ENCODE results near the gene GCN1. TPM values are rescaled to one million over a fixed set of nuclear protein-coding genes. Genes with fewer than 3 reads are reported as not detected.
A peak's percentile ranks its signal among the peaks of the same experiment; 100 is the strongest.
"Not testable (repeated sequence)": the region's sequence is repeated elsewhere in the genome, so short reads cannot be mapped to it uniquely, and the experiment has no call there.

Gene GCN1
- total RNA-seq, 1 donor from 2014 or later = 123 TPM

DNA sequence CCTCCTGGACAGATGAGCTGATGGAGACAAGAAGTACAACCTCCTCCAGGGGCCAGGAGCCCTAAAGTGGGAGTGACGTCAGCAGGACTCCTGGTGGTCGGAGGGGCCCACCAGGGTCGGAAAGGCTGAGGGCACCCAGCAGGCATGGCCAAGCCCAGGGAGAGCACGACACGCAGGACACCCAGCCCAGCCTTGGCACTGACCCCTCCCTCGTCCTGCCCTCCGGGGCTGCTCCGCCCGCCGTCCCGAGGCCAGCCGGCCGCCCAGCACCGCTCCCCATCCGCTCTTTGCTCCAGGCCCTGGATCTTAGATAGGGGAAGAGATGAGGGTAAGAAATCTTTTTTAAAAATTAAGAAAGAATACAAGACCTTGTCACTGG lies 20.8 kb upstream of the GCN1 start:
- no peak for TF ChIP-seq EZH2 (IDR thresholded peaks at IDR 0.05; ENCODE audit: insufficient read depth, low read length)
- TF ChIP-seq, protein P1, sequence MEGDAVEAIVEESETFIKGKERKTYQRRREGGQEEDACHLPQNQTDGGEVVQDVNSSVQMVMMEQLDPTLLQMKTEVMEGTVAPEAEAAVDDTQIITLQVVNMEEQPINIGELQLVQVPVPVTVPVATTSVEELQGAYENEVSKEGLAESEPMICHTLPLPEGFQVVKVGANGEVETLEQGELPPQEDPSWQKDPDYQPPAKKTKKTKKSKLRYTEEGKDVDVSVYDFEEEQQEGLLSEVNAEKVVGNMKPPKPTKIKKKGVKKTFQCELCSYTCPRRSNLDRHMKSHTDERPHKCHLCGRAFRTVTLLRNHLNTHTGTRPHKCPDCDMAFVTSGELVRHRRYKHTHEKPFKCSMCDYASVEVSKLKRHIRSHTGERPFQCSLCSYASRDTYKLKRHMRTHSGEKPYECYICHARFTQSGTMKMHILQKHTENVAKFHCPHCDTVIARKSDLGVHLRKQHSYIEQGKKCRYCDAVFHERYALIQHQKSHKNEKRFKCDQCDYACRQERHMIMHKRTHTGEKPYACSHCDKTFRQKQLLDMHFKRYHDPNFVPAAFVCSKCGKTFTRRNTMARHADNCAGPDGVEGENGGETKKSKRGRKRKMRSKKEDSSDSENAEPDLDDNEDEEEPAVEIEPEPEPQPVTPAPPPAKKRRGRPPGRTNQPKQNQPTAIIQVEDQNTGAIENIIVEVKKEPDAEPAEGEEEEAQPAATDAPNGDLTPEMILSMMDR (IDR thresholded peaks at IDR 0.05; ENCODE audit: insufficient read depth, low read depth, low read length) = no peak
- no peak overlapping the region for H3K4me3 ChIP-seq (ENCODE audit: insufficient read depth, low read depth, low read length)
- no peak overlapping the region for H3K4me2 ChIP-seq (ENCODE audit: low read length)
- H2AFZ ChIP-seq (ENCODE audit: low read depth, low read length) = no peak overlapping the region
- no peaks in the 10 kb centered on the region for H3K9me3 ChIP-seq (ENCODE audit: insufficient read depth, low read depth, low read length)
- DNase-seq (ENCODE audit: low read depth) (no peak), FAIRE-seq (no peak)
- peaks cover 17% of the 10 kb centered on the region for H3K36me3 Mint-ChIP-seq (ENCODE audit: low read depth, unreplicated experiment)
- peaks cover 38% of the 10 kb centered on the region for H4K20me1 ChIP-seq (ENCODE audit: insufficient read depth, low read length)
- no peaks in the 10 kb centered on the region for H3K27me3 Mint-ChIP-seq (ENCODE audit: low read depth, unreplicated experiment)
- no peaks in the 10 kb centered on the region for H3K27me3 ChIP-seq (ENCODE audit: insufficient read depth, low read length)
- no peaks in the 10 kb centered on the region for H3K4me1 Mint-ChIP-seq (ENCODE audit: low read depth, unreplicated experiment)
- H3K27ac Mint-ChIP-seq (ENCODE audit: unreplicated experiment) = peak overlapping the region; percentile 47
- H3K9me3 Mint-ChIP-seq (ENCODE audit: unreplicated experiment) = no peaks in the 10 kb centered on the region
- H3K9ac ChIP-seq (ENCODE audit: low read length) = no peak overlapping the region
- no peak overlapping the region for H3K4me3 Mint-ChIP-seq (ENCODE audit: unreplicated experiment)
- no peak overlapping the region for H3K27ac ChIP-seq (ENCODE audit: low read depth, low read length)
- H3K79me2 ChIP-seq (ENCODE audit: insufficient read depth, low read length) = peaks cover 20% of the 10 kb centered on the region
- H3K4me1 ChIP-seq (ENCODE audit: insufficient read depth, low read length) = no peaks in the 10 kb centered on the region
- H3K36me3 ChIP-seq (ENCODE audit: insufficient read depth, low read length) = peaks cover 40% of the 10 kb centered on the region

DNA sequence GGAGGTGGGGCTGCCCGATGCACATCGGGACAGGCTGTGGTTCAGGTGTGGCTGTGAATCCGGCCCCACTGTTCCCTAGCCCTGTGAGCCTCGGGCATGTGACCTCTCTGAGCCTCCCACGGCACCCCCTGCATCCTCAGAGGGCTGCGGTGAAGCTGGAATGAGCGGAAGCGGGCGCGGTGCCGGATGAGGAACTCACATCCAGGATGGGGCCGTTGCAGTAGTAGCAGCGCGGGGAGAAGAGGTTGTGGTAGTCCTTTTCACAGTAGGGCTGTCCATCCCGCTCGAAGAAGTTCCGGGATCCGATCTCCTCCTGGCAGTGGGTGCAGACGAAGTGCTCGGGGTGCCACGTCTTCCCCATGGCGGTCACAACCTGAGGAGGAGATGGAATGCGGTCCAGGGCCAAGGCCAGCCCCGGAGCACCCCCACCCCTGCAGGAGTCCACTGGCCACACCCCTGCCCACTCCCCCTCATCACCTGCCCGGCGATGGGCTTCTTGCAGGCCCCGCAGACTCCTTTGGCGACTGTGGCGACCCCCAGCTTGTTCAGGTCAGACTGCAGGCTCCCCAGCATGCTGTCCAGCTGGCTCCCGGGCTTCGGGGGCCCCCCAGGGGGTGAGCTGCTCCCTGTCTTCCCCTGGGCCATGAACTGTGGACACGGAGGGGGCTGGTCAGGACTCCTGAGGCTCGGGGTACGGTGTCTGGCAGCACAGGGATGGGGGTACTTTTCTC lies 20.3 kb upstream of the GCN1 start:
- H3K36me3 ChIP-seq (ENCODE audit: insufficient read depth, low read length) = peaks cover 36% of the 10 kb centered on the region
- no peak overlapping the region for H2AFZ ChIP-seq (ENCODE audit: low read depth, low read length)
- no peaks in the 10 kb centered on the region for H3K9me3 ChIP-seq (ENCODE audit: insufficient read depth, low read depth, low read length)
- no peak overlapping the region for H3K4me3 ChIP-seq (ENCODE audit: insufficient read depth, low read depth, low read length)
- no peak for DNase-seq (ENCODE audit: low read depth)
- no peaks in the 10 kb centered on the region for H3K27me3 Mint-ChIP-seq (ENCODE audit: low read depth, unreplicated experiment)
- H3K4me1 Mint-ChIP-seq (ENCODE audit: low read depth, unreplicated experiment) = no peaks in the 10 kb centered on the region
- H3K4me3 Mint-ChIP-seq (ENCODE audit: unreplicated experiment) = no peak overlapping the region
- H3K9me3 Mint-ChIP-seq (ENCODE audit: unreplicated experiment) = no peaks in the 10 kb centered on the region
- H4K20me1 ChIP-seq (ENCODE audit: insufficient read depth, low read length) = peaks cover 32% of the 10 kb centered on the region
- no peak for FAIRE-seq
- H3K79me2 ChIP-seq (ENCODE audit: insufficient read depth, low read length) = peaks cover 15% of the 10 kb centered on the region
- H3K4me2 ChIP-seq (ENCODE audit: low read length) = no peak overlapping the region
- no peak overlapping the region for H3K27ac Mint-ChIP-seq (ENCODE audit: unreplicated experiment)
- H3K9ac ChIP-seq (ENCODE audit: low read length) = no peak overlapping the region
- no peak overlapping the region for H3K27ac ChIP-seq (ENCODE audit: low read depth, low read length)
- H3K27me3 ChIP-seq (ENCODE audit: insufficient read depth, low read length) = no peaks in the 10 kb centered on the region
- no peak for TF ChIP-seq EZH2 (IDR thresholded peaks at IDR 0.05; ENCODE audit: insufficient read depth, low read length)
- TF ChIP-seq, protein P1 (IDR thresholded peaks at IDR 0.05; ENCODE audit: insufficient read depth, low read depth, low read length) = no peak
- H3K4me1 ChIP-seq (ENCODE audit: insufficient read depth, low read length) = no peaks in the 10 kb centered on the region
- peaks cover 16% of the 10 kb centered on the region for H3K36me3 Mint-ChIP-seq (ENCODE audit: low read depth, unreplicated experiment)

DNA sequence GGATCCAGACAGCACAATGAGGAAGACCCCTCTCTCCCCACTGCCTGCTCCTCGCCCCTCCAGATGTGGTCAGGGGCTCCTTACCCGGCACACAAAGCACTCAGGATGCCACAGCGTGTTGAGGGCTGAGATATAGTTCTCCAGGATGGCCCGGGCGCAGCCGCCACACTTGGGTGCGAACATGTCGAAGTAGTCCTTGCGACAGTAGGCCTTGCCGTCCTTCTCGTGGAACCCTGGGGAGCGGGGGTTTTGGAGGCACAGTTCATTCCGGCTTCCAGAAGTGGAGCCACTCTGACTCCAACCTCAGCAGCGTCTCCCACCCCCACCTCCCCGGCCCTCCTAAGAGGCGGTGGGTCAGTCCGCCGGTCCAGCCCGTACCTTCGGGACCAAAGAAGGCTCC lies 19.2 kb upstream of the GCN1 start:
- FAIRE-seq = no peak
- H3K27me3 ChIP-seq (ENCODE audit: insufficient read depth, low read length) = no peaks in the 10 kb centered on the region
- H3K9me3 Mint-ChIP-seq (ENCODE audit: unreplicated experiment) = no peaks in the 10 kb centered on the region
- H2AFZ ChIP-seq (ENCODE audit: low read depth, low read length) = no peak overlapping the region
- H3K4me3 ChIP-seq (ENCODE audit: insufficient read depth, low read depth, low read length) = no peak overlapping the region
- H3K4me2 ChIP-seq (ENCODE audit: low read length) = no peak overlapping the region
- TF ChIP-seq, protein P1 (IDR thresholded peaks at IDR 0.05; ENCODE audit: insufficient read depth, low read depth, low read length) = no peak
- no peak for TF ChIP-seq EZH2 (IDR thresholded peaks at IDR 0.05; ENCODE audit: insufficient read depth, low read length)
- H3K36me3 ChIP-seq (ENCODE audit: insufficient read depth, low read length) = peaks cover 33% of the 10 kb centered on the region
- peak overlapping the region; percentile 26 for H3K27ac Mint-ChIP-seq (ENCODE audit: unreplicated experiment)
- H3K4me1 ChIP-seq (ENCODE audit: insufficient read depth, low read length) = no peaks in the 10 kb centered on the region
- H3K9ac ChIP-seq (ENCODE audit: low read length) = no peak overlapping the region
- H3K9me3 ChIP-seq (ENCODE audit: insufficient read depth, low read depth, low read length) = no peaks in the 10 kb centered on the region
- no peaks in the 10 kb centered on the region for H3K27me3 Mint-ChIP-seq (ENCODE audit: low read depth, unreplicated experiment)
- peaks cover 9% of the 10 kb centered on the region for H3K79me2 ChIP-seq (ENCODE audit: insufficient read depth, low read length)
- no peaks in the 10 kb centered on the region for H3K4me1 Mint-ChIP-seq (ENCODE audit: low read depth, unreplicated experiment)
- no peak overlapping the region for H3K27ac ChIP-seq (ENCODE audit: low read depth, low read length)
- no peak overlapping the region for H3K4me3 Mint-ChIP-seq (ENCODE audit: unreplicated experiment)
- no peak for DNase-seq (ENCODE audit: low read depth)
- H4K20me1 ChIP-seq (ENCODE audit: insufficient read depth, low read length) = peaks cover 22% of the 10 kb centered on the region
- H3K36me3 Mint-ChIP-seq (ENCODE audit: low read depth, unreplicated experiment) = peaks cover 17% of the 10 kb centered on the region

DNA sequence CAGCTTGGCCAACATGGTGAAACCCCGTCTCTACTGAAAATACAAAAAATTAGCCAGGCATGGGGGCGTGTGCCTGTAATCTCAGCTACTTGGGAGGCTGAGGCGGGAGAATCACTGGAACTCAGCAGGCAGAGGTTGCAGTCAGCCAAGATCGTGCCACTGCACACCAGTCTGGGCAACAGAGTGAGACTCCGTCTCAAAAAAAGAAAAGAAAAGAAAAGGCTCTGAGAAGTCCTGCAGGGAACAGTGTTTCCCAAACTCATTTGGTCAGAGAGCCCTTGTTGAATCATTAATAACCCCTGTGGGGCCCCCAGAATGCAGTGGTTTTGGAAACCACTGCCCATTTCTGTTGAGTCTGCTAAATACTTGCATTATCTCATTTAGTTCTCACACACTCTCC lies 18.7 kb upstream of the GCN1 start:
- Histone ChIP-seq H4K20me1 (ENCODE audit: insufficient read depth, low read length) (peaks cover 20% of the 10 kb centered on the region), H3K36me3 (ENCODE audit: insufficient read depth, low read length) (peaks cover 30% of the 10 kb centered on the region)
- H3K27me3 Mint-ChIP-seq (ENCODE audit: low read depth, unreplicated experiment); H2AFZ ChIP-seq (ENCODE audit: low read depth, low read length); H3K27ac Mint-ChIP-seq (ENCODE audit: unreplicated experiment); FAIRE-seq; H3K9ac ChIP-seq (ENCODE audit: low read length); H3K4me3 Mint-ChIP-seq (ENCODE audit: unreplicated experiment); H3K4me1 Mint-ChIP-seq (ENCODE audit: low read depth, unreplicated experiment); H3K79me2 ChIP-seq (ENCODE audit: insufficient read depth, low read length); DNase-seq (ENCODE audit: low read depth); H3K4me1 ChIP-seq (ENCODE audit: insufficient read depth, low read length); H3K4me3 ChIP-seq (ENCODE audit: insufficient read depth, low read depth, low read length); H3K27me3 ChIP-seq (ENCODE audit: insufficient read depth, low read length); H3K27ac ChIP-seq (ENCODE audit: low read depth, low read length); H3K9me3 Mint-ChIP-seq (ENCODE audit: unreplicated experiment); H3K4me2 ChIP-seq (ENCODE audit: low read length); H3K9me3 ChIP-seq (ENCODE audit: insufficient read depth, low read depth, low read length): not testable (repeated sequence)
- peaks cover 15% of the 10 kb centered on the region for H3K36me3 Mint-ChIP-seq (ENCODE audit: low read depth, unreplicated experiment)
